Peyer's patch (tissue), 4 donors: ENCODE data around the gene TCF4. TPM values are rescaled to one million over a fixed set of nuclear protein-coding genes. Genes with fewer than 3 reads are reported as not detected.

Source experiments
- DNase-seq, 3 donors: peaks; one replicate each; pipeline ENCODE4 v3.0.0-alpha.2; 2017 to 2019
- H3K27ac ChIP-seq, 4 donors: fragments of 200-600 bp; sonication (generic); one replicate each; pipeline ENCODE4 v1.5.1; 2016 to 2019
- H3K27me3 ChIP-seq, 2 donors: fragments of 200-600 bp; sonication (generic); one replicate each; pipeline ENCODE4 v1.5.1; 2019
- H3K36me3 ChIP-seq, 3 donors: fragments of 200-600 bp; sonication (generic); one replicate each; pipeline ENCODE4 v1.5.1; 2016 to 2019
- H3K4me1 ChIP-seq, 4 donors: fragments of 200-600 bp; sonication (generic); one replicate each; pipeline ENCODE4 v1.5.1; 2016 to 2019
- H3K4me3 ChIP-seq, 4 donors: fragments of 200-600 bp; sonication (generic); 1 replicate in 3 of 4; 2 replicates in 1 of 4; pipeline ENCODE4 v1.5.1; 2016 to 2019; ENCODE audit warnings: mild to moderate bottlenecking in 1 of 4
- H3K9me3 ChIP-seq, 4 donors: fragments of 200-600 bp; sonication (generic); one replicate each; pipeline ENCODE4 v1.5.1; 2016 to 2019; ENCODE audit warnings: mild to moderate bottlenecking in 1 of 4
- POLR2A ChIP-seq, 2 donors: fragments of 450-650 bp; IDR thresholded peaks; one replicate each; pipeline ENCODE4 v1.5.1; 2017; ENCODE audit warnings: antibody characterized with exemption in 2 of 2, mild to moderate bottlenecking in 2 of 2, moderate library complexity in 2 of 2
- total RNA-seq, 4 donors: library from RNA; depleted of rRNA; stranded (reverse); fragments of >200 nt; gene quantifications; one replicate each; pipeline ENCODE4 v1.1.0, GENCODE V29; 2016
- TF ChIP-seq, protein P1 (sequence below), 6 experiments: fragments of 450-650 bp in 4 of 6; fragments of 200-600 bp in 2 of 6; sonication (generic) in 1 of 6; IDR thresholded peaks; one replicate each; pipeline ENCODE4 v1.5.1; 2017 to 2019; ENCODE audit warnings: antibody characterized with exemption in 6 of 6, mild to moderate bottlenecking in 3 of 6, moderate library complexity in 1 of 6

TCF4 gene
- total RNA-seq, 4 donors from 2014 or later = 11.9 to 190 (median 33.8) TPM

DNA sequence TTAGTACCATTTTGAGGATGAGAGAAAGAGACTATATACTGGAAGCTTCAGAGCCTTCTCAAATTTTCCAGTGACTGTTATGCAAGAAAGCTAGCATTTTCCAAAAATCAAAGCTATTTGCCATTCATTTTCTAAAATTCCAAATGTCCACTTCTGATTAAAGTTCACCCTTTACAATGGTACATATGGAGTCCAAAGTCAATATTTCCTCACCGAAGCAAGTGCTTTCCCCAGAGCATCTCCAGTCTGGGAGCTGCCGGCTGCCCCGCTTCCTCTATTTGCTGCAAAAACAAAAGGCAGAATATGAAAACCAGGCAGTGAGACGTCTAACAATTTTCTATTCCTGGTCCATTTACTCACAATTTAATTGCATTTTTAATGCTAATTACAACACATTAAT is 326.7 kb downstream of the TCF4 start:
- Histone ChIP-seq H3K27ac (no peak overlapping the region), H3K4me1 (peaks cover 0 to 4% (median 0%) of the 10 kb centered on the region in 4 donors), H3K4me3 (no peak overlapping the region), H3K9me3 (no peaks in the 10 kb centered on the region), H3K36me3 (no peaks in the 10 kb centered on the region), H3K27me3 (no peaks in the 10 kb centered on the region)
- DNase-seq = no peak
- no peak for TF ChIP-seq POLR2A (IDR thresholded peaks at IDR 0.05)
- TF ChIP-seq, protein P1, sequence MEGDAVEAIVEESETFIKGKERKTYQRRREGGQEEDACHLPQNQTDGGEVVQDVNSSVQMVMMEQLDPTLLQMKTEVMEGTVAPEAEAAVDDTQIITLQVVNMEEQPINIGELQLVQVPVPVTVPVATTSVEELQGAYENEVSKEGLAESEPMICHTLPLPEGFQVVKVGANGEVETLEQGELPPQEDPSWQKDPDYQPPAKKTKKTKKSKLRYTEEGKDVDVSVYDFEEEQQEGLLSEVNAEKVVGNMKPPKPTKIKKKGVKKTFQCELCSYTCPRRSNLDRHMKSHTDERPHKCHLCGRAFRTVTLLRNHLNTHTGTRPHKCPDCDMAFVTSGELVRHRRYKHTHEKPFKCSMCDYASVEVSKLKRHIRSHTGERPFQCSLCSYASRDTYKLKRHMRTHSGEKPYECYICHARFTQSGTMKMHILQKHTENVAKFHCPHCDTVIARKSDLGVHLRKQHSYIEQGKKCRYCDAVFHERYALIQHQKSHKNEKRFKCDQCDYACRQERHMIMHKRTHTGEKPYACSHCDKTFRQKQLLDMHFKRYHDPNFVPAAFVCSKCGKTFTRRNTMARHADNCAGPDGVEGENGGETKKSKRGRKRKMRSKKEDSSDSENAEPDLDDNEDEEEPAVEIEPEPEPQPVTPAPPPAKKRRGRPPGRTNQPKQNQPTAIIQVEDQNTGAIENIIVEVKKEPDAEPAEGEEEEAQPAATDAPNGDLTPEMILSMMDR (IDR thresholded peaks at IDR 0.05) = no peak

DNA sequence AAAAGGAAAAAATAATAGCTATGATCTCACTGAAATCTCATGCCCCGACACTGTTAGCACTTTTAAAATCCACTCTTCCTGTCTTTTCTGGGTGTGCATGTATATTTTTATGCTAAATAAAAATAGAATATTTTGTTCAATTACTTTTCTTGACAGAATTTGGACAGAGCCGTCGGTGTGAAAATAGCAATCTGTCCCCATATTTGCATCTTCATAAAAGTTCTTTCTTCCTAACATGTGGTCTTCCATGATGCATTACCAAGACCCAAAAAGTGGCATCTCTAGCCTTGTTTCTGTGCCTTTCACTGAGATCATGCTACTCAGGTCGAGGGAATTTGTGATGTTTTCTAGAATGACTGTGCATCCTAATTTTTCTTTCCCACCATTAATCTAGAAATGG is 329.9 kb downstream of the TCF4 start:
- no peak for DNase-seq
- Histone ChIP-seq H3K9me3 (no peaks in the 10 kb centered on the region), H3K36me3 (peaks cover 0 to 4% (median 0%) of the 10 kb centered on the region in 3 donors), H3K4me3 (no peak overlapping the region), H3K27ac (no peak overlapping the region), H3K27me3 (no peaks in the 10 kb centered on the region), H3K4me1 (no peaks in the 10 kb centered on the region)
- no peak for TF ChIP-seq POLR2A (IDR thresholded peaks at IDR 0.05)
- TF ChIP-seq, protein P1 (IDR thresholded peaks at IDR 0.05) = no peak

DNA sequence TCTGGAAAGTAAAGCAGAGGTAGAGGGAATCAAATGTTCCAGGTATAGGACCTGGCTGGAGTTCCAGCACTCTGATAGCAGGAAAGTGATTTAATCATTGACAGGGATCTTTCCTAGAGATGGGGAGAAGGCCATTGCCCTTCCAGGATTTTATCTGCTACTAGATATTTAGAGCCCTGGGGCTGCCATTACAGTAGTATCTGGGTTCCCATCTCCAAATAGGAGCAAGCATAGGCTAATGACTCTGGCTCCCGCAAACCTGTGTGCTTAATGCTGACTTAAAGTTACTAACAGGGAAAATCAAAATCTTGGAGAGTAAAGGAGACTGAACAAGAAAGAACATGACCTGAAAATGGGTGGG is 331.1 kb downstream of the TCF4 start:
- DNase-seq = no peak

GRCh38 chr18:55256226-55256928 is 331.6 kb downstream of the TCF4 start:
- TF ChIP-seq POLR2A (IDR thresholded peaks at IDR 0.05) = no peak
- no peak overlapping the region for H3K4me3 ChIP-seq
- no peaks in the 10 kb centered on the region for H3K9me3 ChIP-seq
- peaks cover 0 to 5% (median 0%) of the 10 kb centered on the region in 4 donors for H3K4me1 ChIP-seq
- H3K27me3 ChIP-seq = no peaks in the 10 kb centered on the region
- no peak for DNase-seq
- H3K27ac ChIP-seq = no peak overlapping the region
- H3K36me3 ChIP-seq = peaks cover 0 to 4% (median 0%) of the 10 kb centered on the region in 3 donors

More for the DNA sequence above, 331.1 kb downstream of the TCF4 start:
- Histone ChIP-seq H3K4me1 (peaks cover 0 to 3% (median 0%) of the 10 kb centered on the region in 4 donors), H3K9me3 (no peaks in the 10 kb centered on the region), H3K27me3 (no peaks in the 10 kb centered on the region), H3K4me3 (no peak overlapping the region), H3K27ac (no peak overlapping the region), H3K36me3 (peaks cover 0 to 4% (median 0%) of the 10 kb centered on the region in 3 donors)
- TF ChIP-seq, protein P1 (IDR thresholded peaks at IDR 0.05) = no peak
- TF ChIP-seq POLR2A (IDR thresholded peaks at IDR 0.05) = no peak

DNA sequence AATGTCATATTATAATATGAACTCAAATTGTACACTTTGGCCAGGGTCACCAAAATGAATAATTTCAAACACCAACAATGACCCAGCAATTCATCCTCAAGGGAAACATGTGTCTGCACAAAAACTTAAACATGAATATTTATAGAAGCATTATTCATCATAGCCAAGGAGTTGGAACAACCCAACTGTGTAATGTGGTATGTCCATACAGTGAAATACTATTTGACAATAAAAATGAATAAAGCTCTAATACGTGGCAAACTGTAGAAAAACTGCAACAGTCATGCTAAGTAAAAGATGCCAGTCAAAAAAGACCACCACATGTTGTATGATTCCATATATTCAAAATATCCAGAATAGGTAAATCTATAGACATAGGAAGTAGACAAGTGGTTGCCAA is 334.2 kb downstream of the TCF4 start:
- H3K9me3 ChIP-seq = no peaks in the 10 kb centered on the region
- no peak for TF ChIP-seq POLR2A (IDR thresholded peaks at IDR 0.05)
- TF ChIP-seq, protein P1 (IDR thresholded peaks at IDR 0.05) = no peak
- no peak overlapping the region for H3K27ac ChIP-seq
- H3K36me3 ChIP-seq = peaks cover 0 to 4% (median 0%) of the 10 kb centered on the region in 3 donors
- H3K4me1 ChIP-seq = peaks cover 0 to 5% (median 0%) of the 10 kb centered on the region in 4 donors
- DNase-seq = no peak
- no peaks in the 10 kb centered on the region for H3K27me3 ChIP-seq
- H3K4me3 ChIP-seq = no peak overlapping the region

DNA sequence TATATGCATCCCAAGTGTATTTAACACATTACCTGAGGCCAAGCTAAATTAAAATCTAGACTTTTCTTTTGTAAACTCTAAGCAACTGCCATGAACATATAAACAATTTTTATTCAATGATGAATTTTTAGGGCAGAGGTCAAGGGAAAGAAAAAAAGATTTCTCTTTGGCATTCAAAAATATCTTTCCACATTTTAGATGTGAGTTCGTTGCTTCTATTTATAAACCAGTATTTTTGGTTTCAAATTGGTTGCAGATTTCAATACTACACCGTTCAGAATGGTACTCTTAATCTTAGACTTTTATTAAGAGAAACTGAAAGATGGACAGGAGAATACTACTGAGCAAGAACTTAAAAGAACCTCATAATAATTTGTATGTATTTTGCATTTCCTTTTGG is 335.1 kb downstream of the TCF4 start:
- DNase-seq = no peak
- TF ChIP-seq, protein P1 (IDR thresholded peaks at IDR 0.05) = no peak
- TF ChIP-seq POLR2A (IDR thresholded peaks at IDR 0.05) = no peak
- Histone ChIP-seq H3K4me3 (no peak overlapping the region), H3K9me3 (no peaks in the 10 kb centered on the region), H3K4me1 (peaks cover 0 to 5% (median 0%) of the 10 kb centered on the region in 4 donors), H3K36me3 (peaks cover 0 to 4% (median 0%) of the 10 kb centered on the region in 3 donors), H3K27me3 (no peaks in the 10 kb centered on the region), H3K27ac (peak overlapping the region in 1 of 4 donors; percentile 68)
